B cell (primary cell): Measurements from ENCODE around the gene PCDH9. TPM values are rescaled to one million over a fixed set of nuclear protein-coding genes. Genes with fewer than 3 reads are reported as not detected.

ENCODE experiments used
- ATAC-seq: fragments of 200-7000 bp; cut with Tn5 transposase; one replicate; pipeline ENCODE4 v1.10.0; 2021; ENCODE audit warnings: low read depth, mild to moderate bottlenecking, moderate number of reproducible peaks, moderate library complexity
- CTCF ChIA-PET: fragments of 350-600 bp; sonication (Branson Sonifier 250); formaldehyde crosslinking; loops from one replicate; lab custom pipeline; 2021; ENCODE audit warnings: antibody characterized with exemption, inconsistent platforms; lab: Charles Lee
- POLR2A ChIA-PET: fragments of 350-600 bp; sonication (Branson Sonifier 250); formaldehyde crosslinking; loops from one replicate; lab custom pipeline; 2021; ENCODE audit warnings: antibody characterized with exemption; lab: Charles Lee
- DNase-seq: peaks from one replicate; pipeline ENCODE4 v3.0.0; 2013
- H2AFZ ChIP-seq: 2 replicates; pipeline ENCODE4 v1.6.1; 2012; ENCODE audit warnings: mild to moderate bottlenecking, low read depth, low read length; ENCODE audit not compliant: insufficient read depth, poor library complexity, severe bottlenecking
- H3K27ac ChIP-seq, 2 donors: 1 replicate in 1 of 2; 2 replicates in 1 of 2; pipeline ENCODE4 v1.5.1; 2012 to 2013; ENCODE audit warnings: low read length in 2 of 2, mild to moderate bottlenecking in 2 of 2, moderate library complexity in 1 of 2
- H3K27me3 ChIP-seq, 4 experiments: fragments of 200-600 bp in 1 of 4; sonication (generic) in 1 of 4; replicated peaks in 1 of 4; 1 replicate in 2 of 4; 2 replicates in 2 of 4; pipeline versions ENCODE4 v1.6.1 to v1.7.0; 2013 to 2016; ENCODE audit warnings: low read length in 3 of 4, mild to moderate bottlenecking in 2 of 4, mixed read lengths in 1 of 4, moderate library complexity in 1 of 4; ENCODE audit not compliant: insufficient read depth in 4 of 4, control insufficient read depth in 3 of 4; ENCODE audit errors: control extremely low read depth in 1 of 4
- H3K36me3 ChIP-seq, 2 experiments: replicated peaks in 1 of 2; 1 replicate in 1 of 2; 2 replicates in 1 of 2; pipeline versions ENCODE4 v1.6.1 to v1.7.1; 2013; ENCODE audit warnings: low read length in 1 of 2; ENCODE audit not compliant: insufficient read depth in 2 of 2, control insufficient read depth in 1 of 2; ENCODE audit errors: control extremely low read depth in 1 of 2, extremely low read depth in 1 of 2
- H3K4me1 ChIP-seq, 2 donors: fragments of 200-600 bp in 1 of 2; sonication (generic) in 1 of 2; 1 replicate in 1 of 2; 2 replicates in 1 of 2; pipeline versions ENCODE4 v1.5.1 to v1.6.1; 2013 to 2017; ENCODE audit warnings: low read length in 2 of 2; ENCODE audit not compliant: control insufficient read depth in 2 of 2, insufficient read depth in 2 of 2
- H3K4me2 ChIP-seq: replicated peaks from 2 replicates; pipeline ENCODE3; 2012; ENCODE audit warnings: mild to moderate bottlenecking, low read depth, low read length; ENCODE audit not compliant: poor library complexity, severe bottlenecking
- H3K4me3 ChIP-seq, 5 experiments: fragments of 200-600 bp in 1 of 5; sonication (generic) in 1 of 5; 1 replicate in 3 of 5; 2 replicates in 2 of 5; pipeline versions ENCODE4 v1.5.1 to v1.7.0; 2011 to 2016; ENCODE audit warnings: low read length in 4 of 5, mild to moderate bottlenecking in 4 of 5, low read depth in 2 of 5, control low read depth in 1 of 5, moderate library complexity in 1 of 5; ENCODE audit not compliant: insufficient read depth in 1 of 5; ENCODE audit errors: control extremely low read depth in 1 of 5, extremely low read depth in 1 of 5
- H3K79me2 ChIP-seq: fragments of 200-600 bp; sonication (generic); one replicate; pipeline ENCODE4 v1.6.0; 2016; ENCODE audit warnings: low read length; ENCODE audit not compliant: control insufficient read depth, insufficient read depth
- H3K9ac ChIP-seq: fragments of 200-600 bp; sonication (generic); 2 replicates; pipeline ENCODE4 v1.6.1; 2017; ENCODE audit warnings: mild to moderate bottlenecking, low read length, moderate library complexity
- H3K9me3 ChIP-seq, 3 donors: one replicate each; pipeline versions ENCODE4 v1.6.1 to v1.7.1; 2013; ENCODE audit warnings: low read length in 2 of 3; ENCODE audit not compliant: control insufficient read depth in 2 of 3, insufficient read depth in 1 of 3; ENCODE audit errors: control extremely low read depth in 1 of 3
- H4K20me1 ChIP-seq: 2 replicates; pipeline ENCODE4 v1.6.0; 2012; ENCODE audit warnings: mild to moderate bottlenecking, low read length; ENCODE audit not compliant: insufficient read depth, control insufficient read depth, poor library complexity, severe bottlenecking
- H3K27ac Mint-ChIP-seq: one replicate; pipeline ENCODE4 v1.8.0; 2021; ENCODE audit warnings: mixed read lengths
- H3K27me3 Mint-ChIP-seq: one replicate; pipeline ENCODE4 v1.8.0; 2021; ENCODE audit warnings: mixed read lengths
- H3K4me1 Mint-ChIP-seq: one replicate; pipeline ENCODE4 v1.8.0; 2021; ENCODE audit warnings: mixed read lengths
- H3K4me3 Mint-ChIP-seq: one replicate; pipeline ENCODE4 v1.8.0; 2021; ENCODE audit warnings: mixed read lengths
- H3K9me3 Mint-ChIP-seq: one replicate; pipeline ENCODE4 v1.8.0; 2022; ENCODE audit warnings: mixed read lengths; ENCODE audit not compliant: insufficient read depth
- EZH2 ChIP-seq: IDR thresholded peaks from 2 replicates; pipeline ENCODE4 v1.6.1; 2012; ENCODE audit warnings: borderline replicate concordance, low read depth, mild to moderate bottlenecking, moderate library complexity, low read length; ENCODE audit not compliant: insufficient read depth, poor library complexity, severe bottlenecking
- WGBS: methylation state at CpG from one replicate; pipeline ENCODE4 v1.1.5; 2013; ENCODE audit warnings: missing lambda C conversion rate; ENCODE audit not compliant: insufficient coverage; 5-methylcytosine and 5-hydroxymethylcytosine counted together
- intact Hi-C: fragments of 100-400 bp; cut with micrococcal nuclease; formaldehyde crosslinking; loops from one replicate; pipeline ENCODE4 v1.10.0; 2022
- polyA plus RNA-seq: library from polyadenylated mRNA; depleted of rRNA; stranded (reverse); fragments of >200 nt; gene quantifications from 2 replicates; pipeline ENCODE4 v1.2.3, GENCODE V29; 2012
- total RNA-seq, 2 donors: library from RNA; stranded (reverse); fragments of 120-200 nt in 1 of 2; gene quantifications; 1 replicate in 1 of 2; 2 replicates in 1 of 2; pipeline versions ENCODE4 v1.2.3 to v1.2.4, GENCODE V29; 2013 to 2022
- TF ChIP-seq, protein P1 (sequence below): fragments of 200-600 bp; IDR thresholded peaks from one replicate; pipeline ENCODE4 v1.8.0; 2022; ENCODE audit warnings: antibody characterized with exemption, mild to moderate bottlenecking

Gene PCDH9
- total and polyA plus RNA-seq, 2 donors (not counting 1 experiment from before 2014, with no cell fraction given) = 13.1 to 21.8 TPM

DNA sequence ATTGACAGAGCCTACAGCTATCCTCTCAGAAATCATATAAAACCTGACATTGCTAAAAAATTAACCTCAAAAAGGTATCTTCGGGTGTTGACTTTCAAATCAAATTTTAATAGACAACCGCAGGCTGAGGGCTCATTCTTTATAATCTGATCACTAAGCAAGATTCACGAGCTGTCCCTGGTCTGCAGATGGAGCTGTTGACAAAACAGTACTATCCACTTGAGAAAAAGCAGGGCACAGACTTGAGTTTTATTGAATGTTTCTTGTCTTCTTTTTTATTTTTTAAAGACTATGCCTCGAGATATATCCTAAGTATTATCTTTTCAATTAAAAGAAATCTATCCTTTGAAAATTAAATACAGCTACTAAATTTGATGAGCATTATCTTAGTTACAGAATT lies 540.5 kb downstream of the PCDH9 start:
- no peak for TF ChIP-seq EZH2
- TF ChIP-seq, protein P1, sequence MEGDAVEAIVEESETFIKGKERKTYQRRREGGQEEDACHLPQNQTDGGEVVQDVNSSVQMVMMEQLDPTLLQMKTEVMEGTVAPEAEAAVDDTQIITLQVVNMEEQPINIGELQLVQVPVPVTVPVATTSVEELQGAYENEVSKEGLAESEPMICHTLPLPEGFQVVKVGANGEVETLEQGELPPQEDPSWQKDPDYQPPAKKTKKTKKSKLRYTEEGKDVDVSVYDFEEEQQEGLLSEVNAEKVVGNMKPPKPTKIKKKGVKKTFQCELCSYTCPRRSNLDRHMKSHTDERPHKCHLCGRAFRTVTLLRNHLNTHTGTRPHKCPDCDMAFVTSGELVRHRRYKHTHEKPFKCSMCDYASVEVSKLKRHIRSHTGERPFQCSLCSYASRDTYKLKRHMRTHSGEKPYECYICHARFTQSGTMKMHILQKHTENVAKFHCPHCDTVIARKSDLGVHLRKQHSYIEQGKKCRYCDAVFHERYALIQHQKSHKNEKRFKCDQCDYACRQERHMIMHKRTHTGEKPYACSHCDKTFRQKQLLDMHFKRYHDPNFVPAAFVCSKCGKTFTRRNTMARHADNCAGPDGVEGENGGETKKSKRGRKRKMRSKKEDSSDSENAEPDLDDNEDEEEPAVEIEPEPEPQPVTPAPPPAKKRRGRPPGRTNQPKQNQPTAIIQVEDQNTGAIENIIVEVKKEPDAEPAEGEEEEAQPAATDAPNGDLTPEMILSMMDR = no peak
- H3K27ac ChIP-seq = no peak overlapping the region
- Mint-ChIP-seq H3K4me1 (peaks cover 11% of the 10 kb centered on the region), H3K9me3 (peaks cover 4% of the 10 kb centered on the region), H3K4me3 (no peak overlapping the region), H3K27me3 (no peaks in the 10 kb centered on the region), H3K27ac (no peak overlapping the region)
- H3K9ac ChIP-seq = no peak overlapping the region
- CTCF ChIA-PET = interaction anchor here (0.7 to 2.1 kb wide), 12 partner anchors 10 to 548 kb away, joined by 3 to 27 read pairs (median 4); no protein-coding TSS in a partner anchor
- ATAC-seq (no peak), DNase-seq (peak; percentile 18)
- peaks cover 0 to 6% of the 10 kb centered on the region in 2 donors for H3K4me1 ChIP-seq
- H4K20me1 ChIP-seq = no peaks in the 10 kb centered on the region
- H2AFZ ChIP-seq = no peak overlapping the region
- POLR2A ChIA-PET = no interaction called here
- no peaks in the 10 kb centered on the region for H3K27me3 ChIP-seq
- H3K79me2 ChIP-seq = no peaks in the 10 kb centered on the region
- H3K9me3 ChIP-seq = peaks cover 0 to 15% (median 12%) of the 10 kb centered on the region in 3 donors
- H3K36me3 ChIP-seq = no peaks in the 10 kb centered on the region
- no peak overlapping the region for H3K4me2 ChIP-seq
- H3K4me3 ChIP-seq = no peak overlapping the region
- WGBS = 43% methylated on average over 2 of the region's 4 CpGs
- intact Hi-C loops = loop anchor here (1.0 kb wide), 2 partner anchors 71 to 535 kb away; no protein-coding TSS in a partner anchor

DNA sequence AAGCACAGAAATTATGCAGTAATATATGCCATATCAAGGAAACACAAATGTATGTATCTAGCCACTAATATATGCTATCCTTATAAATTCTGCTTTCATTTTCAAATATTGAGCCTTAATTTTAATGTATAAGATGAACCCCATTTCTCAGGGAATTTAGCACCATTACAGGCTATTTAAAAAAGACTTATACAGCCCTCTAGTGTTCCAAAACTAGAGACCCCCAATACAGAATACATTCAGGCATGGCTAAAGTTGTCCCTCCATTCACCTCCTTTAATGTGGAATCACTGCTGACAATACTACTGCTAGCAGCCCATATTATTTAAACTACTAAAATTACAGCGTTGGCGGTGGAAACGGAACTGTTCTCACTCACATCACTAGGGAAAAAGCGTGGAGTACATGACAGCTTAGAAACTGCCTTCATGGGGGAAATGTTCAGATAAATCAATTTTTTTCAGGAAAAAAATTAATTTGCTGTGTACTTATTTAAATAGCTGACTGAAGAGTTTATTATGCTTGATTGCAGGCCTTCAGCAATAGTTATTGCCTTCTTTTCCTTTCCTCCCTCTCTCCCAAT lies 541.0 kb downstream of the PCDH9 start:
- no peaks in the 10 kb centered on the region for H3K27me3 ChIP-seq
- POLR2A ChIA-PET = no interaction called here
- H3K36me3 ChIP-seq = no peaks in the 10 kb centered on the region
- no CpG with 5 or more reads among the region's 4 CpGs for WGBS
- H3K9me3 ChIP-seq = peaks cover 0 to 18% (median 12%) of the 10 kb centered on the region in 3 donors
- H3K4me3 Mint-ChIP-seq = no peak overlapping the region
- H3K4me1 ChIP-seq = peaks cover 0 to 6% of the 10 kb centered on the region in 2 donors
- H3K27ac Mint-ChIP-seq = no peak overlapping the region
- ATAC-seq (no peak), DNase-seq (peak; percentile 29)
- no peak overlapping the region for H3K9ac ChIP-seq
- H3K4me3 ChIP-seq = no peak overlapping the region
- H3K27ac ChIP-seq = no peak overlapping the region
- no peak for TF ChIP-seq EZH2
- TF ChIP-seq, protein P1 = peak; percentile 24
- H3K4me1 Mint-ChIP-seq = peaks cover 11% of the 10 kb centered on the region
- intact Hi-C loops = loop anchor here (1.0 kb wide), 2 partner anchors 71 to 535 kb away; no protein-coding TSS in a partner anchor
- H3K9me3 Mint-ChIP-seq = peaks cover 7% of the 10 kb centered on the region
- CTCF ChIA-PET = interaction anchor here (0.7 to 2.1 kb wide), 13 partner anchors 10 to 549 kb away, joined by 3 to 27 read pairs (median 5); no protein-coding TSS in a partner anchor
- H3K27me3 Mint-ChIP-seq = no peaks in the 10 kb centered on the region
- H4K20me1 ChIP-seq = no peaks in the 10 kb centered on the region
- H3K79me2 ChIP-seq = no peaks in the 10 kb centered on the region
- no peak overlapping the region for H3K4me2 ChIP-seq
- H2AFZ ChIP-seq = no peak overlapping the region
